Endometrial microvascular endothelial cells (primary cell): Measurements from ENCODE around the gene FAM81B. TPM values are rescaled to one million over a fixed set of nuclear protein-coding genes. Genes with fewer than 3 reads are reported as not detected.
"Not testable (repeated sequence)": the region's sequence is repeated elsewhere in the genome, so short reads cannot be mapped to it uniquely, and the experiment has no call there.

ENCODE experiments used
- in situ Hi-C: cut with HindIII; loops from 2 replicates; pipeline ENCODE4 v1.10.0; 2017; ENCODE audit warnings: low sequenced_read_pairs, low pct_unique_long_range_greater_than_20kb; ENCODE audit errors: inconsistent ontology term
- total RNA-seq: library from RNA; depleted of rRNA; stranded (reverse); fragments of >200 nt; gene quantifications from one replicate; pipeline ENCODE4 v1.2.3, GENCODE V29; 2015; ENCODE audit errors: inconsistent ontology term

FAM81B gene, protein sequence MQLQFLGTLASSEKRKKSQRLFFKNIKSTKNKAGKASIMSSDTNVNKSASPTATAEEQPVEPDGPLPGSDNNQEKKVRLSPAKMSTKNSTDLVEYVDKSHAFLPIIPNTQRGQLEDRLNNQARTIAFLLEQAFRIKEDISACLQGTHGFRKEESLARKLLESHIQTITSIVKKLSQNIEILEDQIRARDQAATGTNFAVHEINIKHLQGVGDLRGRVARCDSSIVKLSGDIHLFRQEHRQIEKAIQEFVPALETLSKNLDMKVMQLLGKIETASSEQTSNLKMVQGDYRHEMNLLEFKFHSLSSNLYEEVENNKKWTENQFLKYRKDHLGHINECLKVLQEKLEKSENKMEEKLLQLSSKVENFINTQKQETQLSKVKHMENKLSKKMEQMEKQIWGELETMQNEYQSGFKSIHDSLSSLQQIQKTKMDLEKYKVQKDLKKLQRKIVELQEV
- not detected for total RNA-seq

DNA sequence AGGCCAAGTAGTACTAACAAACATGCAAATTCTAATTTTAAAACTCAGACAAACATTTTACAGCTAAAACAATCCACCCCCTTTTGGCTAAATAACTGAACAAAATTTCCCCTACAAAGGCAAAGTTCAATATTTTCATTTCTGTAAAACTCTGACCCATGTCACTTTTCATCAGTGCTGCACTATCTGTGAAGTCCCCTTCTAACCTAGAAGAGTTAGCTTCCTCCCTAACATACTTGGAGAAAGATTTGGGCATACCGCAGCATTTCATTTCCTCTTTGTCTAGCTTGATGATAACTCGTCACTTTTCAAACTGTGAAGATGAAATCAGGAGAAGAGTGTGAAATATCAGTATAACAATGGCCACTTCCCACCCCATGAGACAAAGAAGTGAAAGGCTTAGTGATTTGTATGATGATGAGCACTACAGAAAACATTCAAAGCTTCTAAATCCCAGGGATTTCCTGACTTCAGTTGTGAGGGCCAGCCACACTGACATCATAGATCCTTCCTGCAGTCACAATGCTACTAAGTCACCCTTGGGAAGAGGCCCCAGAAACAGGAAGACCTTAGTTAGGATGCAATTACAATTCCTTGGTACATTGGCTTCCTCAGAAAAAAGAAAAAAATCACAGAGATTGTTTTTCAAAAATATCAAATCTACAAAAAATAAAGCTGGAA lies at the start of gene FAM81B:
TSS of gene FAM81B (plus strand) at position 555 of the 681 bp plus-strand sequence. CDS start at position 579, 24 bp downstream.
- in situ Hi-C loops, result no loop called here

DNA sequence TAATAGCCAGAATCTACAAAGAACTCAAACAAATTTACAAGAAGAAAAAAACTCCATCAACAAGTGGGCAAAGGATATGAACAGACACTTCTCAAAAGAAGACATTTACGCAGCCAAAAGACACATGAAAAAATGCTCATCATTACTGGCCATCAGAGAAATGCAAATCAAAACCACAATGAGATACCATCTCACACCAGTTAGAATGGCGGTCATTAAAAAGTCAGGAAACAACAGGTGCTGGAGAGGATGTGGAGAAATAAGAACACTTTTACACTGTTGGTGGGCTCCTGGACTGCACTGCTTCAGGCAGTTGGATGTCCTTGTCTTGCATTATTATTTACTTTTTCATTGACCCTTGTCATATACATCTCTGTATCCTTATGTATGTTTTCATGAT lies 49.7 kb upstream of the FAM81B start:
- in situ Hi-C loops, result not testable (repeated sequence)

- in situ Hi-C loops, result no loop called here
These were observed 43.6 kb upstream of the FAM81B start for GRCh38 chr5:95347506-95348120.

DNA sequence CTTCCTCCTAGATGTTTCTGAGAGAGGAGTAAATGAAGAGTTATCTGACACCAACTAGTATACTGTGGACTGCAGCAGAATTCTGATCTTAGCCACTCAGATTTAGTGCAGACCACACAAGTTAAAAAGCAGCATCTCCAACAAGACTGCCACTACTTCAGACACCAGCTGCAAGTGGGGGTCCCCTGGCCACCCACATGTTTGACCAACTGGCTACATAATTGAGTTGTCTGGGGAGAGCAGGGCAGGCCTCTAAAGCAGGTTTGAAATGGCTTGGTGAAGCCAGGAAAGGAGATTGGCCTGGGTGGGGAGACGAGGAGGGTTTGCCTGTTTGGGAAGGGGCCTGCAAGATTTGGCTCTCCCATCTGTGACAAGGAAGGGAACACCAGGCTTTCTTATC lies 40.5 kb upstream of the FAM81B start:
- in situ Hi-C loops, result no loop called here

DNA sequence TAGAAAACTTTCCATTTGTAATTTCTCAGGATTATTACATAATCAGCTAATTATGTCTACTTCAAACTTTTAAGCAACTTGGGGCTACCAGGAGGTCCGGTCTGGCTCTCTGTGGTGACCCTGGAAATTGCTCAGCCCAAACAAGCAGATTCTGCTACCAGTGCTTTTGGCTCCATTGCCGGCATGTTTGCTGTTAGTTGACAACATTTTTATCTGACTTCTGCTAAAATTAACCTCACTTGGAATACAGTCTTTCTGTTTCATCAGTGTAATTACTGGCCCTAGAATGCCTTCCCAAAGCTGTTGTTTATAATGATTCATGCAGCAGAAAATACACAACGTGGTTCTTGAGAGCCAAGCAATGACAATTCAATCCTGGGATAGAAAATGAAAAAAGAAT lies 38.5 kb upstream of the FAM81B start:
- in situ Hi-C loops, result no loop called here

- in situ Hi-C loops, result no loop called here
These were observed 32.8 kb upstream of the FAM81B start for GRCh38 chr5:95358320-95358719.

GRCh38 chr5:95358848-95359247 lies 32.3 kb upstream of the FAM81B start:
- in situ Hi-C loops, result no loop called here

DNA sequence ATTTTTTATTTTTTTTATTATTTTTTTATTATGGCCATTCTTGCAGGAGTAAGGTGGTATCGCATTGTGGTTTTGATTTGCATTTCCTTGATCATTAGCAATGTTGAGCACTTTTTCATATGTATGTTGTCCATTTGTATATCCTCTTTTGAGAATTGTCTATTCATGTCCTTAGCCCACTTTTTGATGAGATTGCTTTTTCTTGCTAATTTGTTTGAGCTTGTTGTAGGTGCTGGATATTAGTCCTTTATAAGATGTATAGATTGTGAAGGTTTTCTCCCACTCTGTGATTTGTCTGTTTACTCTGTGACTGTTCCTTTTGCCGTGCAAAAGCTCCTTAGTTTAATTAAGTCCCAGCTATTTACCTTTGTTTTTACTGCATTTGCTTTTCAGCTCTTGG lies 30.5 kb upstream of the FAM81B start:
- in situ Hi-C loops, result not testable (repeated sequence)

GRCh38 chr5:95365302-95366095 lies 25.7 kb upstream of the FAM81B start:
- in situ Hi-C loops, result no loop called here

DNA sequence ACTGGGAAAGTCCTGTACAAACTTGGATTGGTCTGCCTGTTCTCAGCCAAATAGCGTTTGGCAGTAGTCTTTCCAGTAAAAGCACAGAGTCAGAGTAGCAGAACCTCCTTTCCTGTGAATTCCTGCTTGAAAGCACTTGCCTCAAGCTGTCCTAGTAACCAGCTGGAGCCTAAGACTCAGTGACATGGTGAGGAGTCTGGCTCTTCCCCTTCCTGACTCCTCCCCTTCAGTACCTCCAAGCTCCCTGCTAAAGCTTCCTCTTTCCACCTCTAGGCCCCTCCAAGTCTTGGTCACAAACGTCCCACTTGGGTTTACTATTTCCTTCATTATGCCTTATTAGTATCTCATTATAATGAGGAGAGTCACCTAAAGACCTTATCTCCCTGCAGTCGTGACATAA lies 21.4 kb upstream of the FAM81B start:
- in situ Hi-C loops, result no loop called here

DNA sequence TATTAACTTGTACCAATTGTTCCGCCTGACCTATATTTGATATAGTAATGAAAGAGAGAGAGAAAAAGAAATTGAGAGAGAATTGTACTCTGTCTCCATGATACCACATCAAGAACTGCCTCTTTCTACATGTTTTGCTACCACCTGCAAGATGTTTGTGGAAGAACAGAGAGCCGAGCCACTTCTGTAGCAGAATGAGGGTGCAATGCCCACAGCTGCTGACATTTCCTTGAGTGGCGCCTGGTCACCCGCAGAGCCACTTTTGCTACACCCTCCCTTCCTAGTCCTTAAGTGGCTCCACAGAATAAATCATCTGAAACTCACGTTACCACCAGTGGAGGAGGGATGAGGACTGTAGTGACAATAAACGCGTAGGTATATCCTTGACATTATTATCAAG lies 17.1 kb upstream of the FAM81B start:
- in situ Hi-C loops, result no loop called here

GRCh38 chr5:95375591-95375990 lies 15.6 kb upstream of the FAM81B start:
- in situ Hi-C loops, result no loop called here

- in situ Hi-C loops, result no loop called here
These were observed 12.0 kb upstream of the FAM81B start for GRCh38 chr5:95379133-95379532.

DNA sequence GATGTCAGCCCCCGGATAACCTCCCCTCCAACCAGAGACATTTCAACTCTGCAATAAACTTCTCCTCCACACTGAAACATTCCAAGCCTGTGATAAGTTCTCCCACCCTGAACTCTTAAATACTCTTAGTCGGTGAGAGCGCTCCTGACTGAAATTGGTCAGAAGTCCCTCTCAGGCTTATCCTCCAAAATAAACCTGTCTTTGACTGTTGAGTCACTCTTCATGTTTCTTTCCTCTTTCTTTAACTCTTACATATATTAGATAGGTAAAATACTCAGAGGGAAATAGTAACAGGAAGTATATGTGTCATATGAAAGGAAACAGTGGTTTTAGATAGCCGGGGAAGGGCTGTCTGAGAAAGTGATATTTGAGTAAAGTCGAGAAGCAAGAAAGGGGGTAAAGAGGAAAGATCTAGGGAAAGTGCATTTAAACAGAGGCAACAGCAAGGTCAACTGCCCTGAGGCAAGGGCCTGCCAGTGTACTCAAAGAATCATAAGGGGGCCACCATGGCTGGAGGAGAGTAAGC lies 11.0 kb upstream of the FAM81B start:
- in situ Hi-C loops, result no loop called here

DNA sequence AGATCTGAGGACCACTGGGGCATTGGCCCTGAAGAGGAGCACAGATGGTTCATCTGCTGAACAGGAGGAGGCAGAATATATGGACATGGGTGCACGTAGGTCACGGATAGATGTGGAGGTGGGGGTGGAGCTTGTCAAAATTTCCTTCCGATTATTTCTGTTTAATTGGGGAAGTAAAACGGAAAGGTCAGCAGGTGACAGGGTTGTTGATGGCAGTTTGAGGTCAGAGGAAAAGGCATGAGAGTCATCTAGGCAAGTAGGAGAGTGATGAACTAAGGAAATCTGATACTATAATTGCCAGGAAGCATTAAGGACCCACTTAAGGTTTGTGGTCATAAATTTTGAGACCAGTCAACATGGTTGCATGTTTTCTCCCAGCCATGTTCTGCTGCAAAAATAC lies 8.4 kb upstream of the FAM81B start:
- in situ Hi-C loops, result no loop called here

DNA sequence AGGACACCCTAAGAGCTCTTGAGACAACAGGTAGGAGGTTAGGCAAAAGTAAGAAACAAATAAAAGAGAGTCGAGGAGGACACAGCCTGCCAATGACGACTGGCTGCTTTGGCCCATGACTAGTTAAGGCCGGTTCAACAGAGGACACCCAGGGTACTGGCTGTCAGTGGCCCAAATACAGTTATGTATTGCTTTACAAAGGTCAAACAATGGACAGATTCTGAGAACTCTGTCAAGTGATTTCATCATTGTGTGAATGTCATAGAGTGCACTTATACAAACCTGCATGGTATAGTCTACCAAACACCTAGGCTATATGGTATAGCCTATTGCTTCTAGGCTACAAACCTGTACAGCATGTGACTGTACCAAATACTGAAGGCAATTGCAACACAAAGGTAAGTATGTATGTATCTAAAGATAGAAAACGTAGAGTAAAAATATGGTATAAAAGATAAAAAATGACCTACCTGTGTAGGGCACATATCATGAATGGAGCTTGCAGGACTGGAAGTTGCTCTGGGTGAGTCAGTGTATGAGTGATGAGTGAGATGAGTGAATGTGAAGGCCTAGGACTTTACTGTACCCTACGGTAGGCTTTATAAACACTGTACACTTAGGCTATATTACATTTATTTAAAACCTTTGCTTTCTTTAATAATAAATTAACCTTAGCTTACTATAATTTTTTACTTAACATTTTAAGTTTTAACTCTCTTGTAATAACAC lies 6.5 kb upstream of the FAM81B start:
- in situ Hi-C loops, result no loop called here

DNA sequence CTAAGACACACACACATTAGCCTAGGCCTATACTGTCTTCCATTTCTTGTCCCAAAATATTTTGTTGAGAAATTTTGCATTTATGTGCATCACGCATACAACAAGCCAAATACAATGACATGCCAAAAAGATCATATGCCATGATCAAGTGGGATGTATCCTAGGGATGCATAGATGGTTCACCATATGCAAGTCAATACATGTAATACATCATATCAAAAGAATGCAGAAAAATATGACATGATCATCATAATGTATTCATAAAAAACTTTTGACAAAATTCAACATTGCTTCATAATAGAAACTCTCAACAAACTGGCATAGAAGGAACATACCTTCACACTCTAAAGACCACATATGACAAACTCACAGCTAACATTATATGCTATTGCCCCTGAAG lies 5.8 kb upstream of the FAM81B start:
- in situ Hi-C loops, result no loop called here

DNA sequence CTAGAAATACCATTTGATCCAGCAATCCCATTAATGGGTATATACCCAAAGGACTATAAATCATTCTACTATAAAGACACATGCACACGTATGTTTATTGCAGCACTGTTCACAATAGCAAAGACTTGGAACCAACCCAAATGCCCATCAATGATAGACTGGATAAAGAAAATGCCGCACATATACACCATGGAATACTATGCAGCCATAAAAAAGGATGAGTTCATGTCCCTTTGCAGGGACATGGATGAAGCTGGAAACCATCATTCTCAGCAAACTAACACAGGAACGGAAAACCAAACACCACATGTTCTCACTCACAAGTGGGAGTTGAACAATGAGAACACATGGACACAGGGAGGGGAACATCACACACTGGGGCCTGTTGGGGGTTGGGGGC lies 799 bp downstream of the FAM81B start:
- in situ Hi-C loops, result not testable (repeated sequence)
